HG03064 (cell line): ENCODE results near the gene GOLGA2.
"Not testable (repeated sequence)": the region's sequence is repeated elsewhere in the genome, so short reads cannot be mapped to it uniquely, and the experiment has no call there.

Experiments
- ATAC-seq: cut with Tn5 transposase; IDR thresholded peaks from one replicate; pipeline ENCODE4 v1.9.1; 2021; ENCODE audit warnings: low read depth; ENCODE audit not compliant: unreplicated experiment

Gene GOLGA2

GRCh38 chr9:128296340-128297220 is 20.8 kb upstream of the GOLGA2 start:
- ATAC-seq, result no peak

DNA sequence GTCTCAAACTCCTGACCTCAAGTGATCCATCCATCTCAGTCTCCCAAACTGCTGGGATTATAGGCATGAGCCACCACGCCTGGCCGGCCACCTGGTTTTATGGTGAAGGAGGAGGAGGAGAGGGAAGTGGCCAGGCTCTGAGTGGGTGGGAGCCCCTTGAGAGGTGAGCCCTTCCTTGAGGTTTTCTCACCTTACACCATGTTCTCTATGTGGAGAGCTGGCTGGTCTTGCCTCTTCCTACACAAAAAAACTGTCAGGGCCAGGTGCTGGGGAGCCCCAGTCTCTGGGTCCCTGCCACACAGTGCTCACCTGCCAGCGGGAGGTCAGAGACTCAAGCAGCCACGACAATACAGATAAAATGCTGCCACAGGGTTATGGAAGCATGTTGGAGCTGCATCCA is 18.3 kb upstream of the GOLGA2 start:
- no peak for ATAC-seq

- no peak for ATAC-seq
These were observed 17.3 kb upstream of the GOLGA2 start for GRCh38 chr9:128293091-128293490.

- no peak for ATAC-seq
These were observed 16.2 kb upstream of the GOLGA2 start for GRCh38 chr9:128292009-128292408.

- ATAC-seq, result no peak
These were observed 12.6 kb upstream of the GOLGA2 start for GRCh38 chr9:128288273-128289004.

DNA sequence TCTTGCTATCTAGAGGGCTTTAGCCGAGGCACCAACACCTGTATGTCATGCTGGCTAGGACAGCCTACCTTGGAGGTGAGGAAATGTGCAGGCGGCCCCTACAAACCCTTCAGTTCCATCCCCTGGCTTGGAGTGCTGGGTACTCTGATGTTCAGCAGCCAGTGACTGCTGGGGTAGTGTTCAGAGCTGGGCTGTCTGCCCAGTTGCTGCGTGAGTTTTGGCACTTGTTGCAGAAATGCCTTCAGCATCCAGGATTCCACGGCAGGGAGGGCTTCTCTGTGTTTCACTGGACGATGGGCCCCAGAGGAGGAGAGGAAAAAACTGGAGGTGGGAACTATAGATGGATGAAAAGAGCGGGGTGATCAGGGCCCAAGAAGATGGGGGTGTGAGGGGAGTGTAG is 10.6 kb upstream of the GOLGA2 start:
- ATAC-seq, result no peak

DNA sequence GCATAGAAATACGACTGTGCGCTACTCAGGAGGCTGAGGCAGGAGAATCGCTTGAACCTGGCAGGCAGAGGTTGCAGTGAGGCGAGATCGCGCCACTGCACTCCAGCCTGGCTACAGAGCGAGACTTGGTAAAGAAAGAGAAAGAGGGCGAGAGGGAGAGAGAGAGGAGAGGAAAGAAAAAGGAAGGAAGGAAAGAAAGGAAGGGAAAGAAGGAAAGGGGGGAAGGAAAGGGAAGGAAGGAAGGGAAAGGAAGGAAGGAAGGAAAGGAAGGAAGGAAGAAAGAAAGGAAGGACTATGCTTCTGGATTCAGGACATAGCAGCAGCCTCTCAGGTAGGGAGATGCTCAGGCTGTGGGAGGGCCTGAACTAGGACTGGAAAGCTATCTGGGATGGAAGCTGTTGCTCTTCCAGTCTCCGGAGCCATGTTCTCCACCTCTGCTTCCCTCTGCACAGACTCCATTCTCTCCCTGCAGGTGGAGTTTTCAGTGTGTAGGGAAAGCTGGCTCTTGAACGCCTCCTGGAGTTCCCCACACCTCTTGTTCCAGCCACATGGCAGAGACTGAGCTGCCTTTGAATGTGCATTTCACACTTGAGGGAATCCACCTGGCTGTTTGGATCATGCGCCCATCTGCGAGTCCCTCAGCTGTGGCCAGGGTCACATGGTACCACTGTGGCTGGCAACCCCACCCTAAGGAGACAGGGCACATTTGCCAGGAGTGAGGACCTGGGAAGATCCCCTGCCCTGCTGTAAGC is 9.4 kb upstream of the GOLGA2 start:
- ATAC-seq, result no peak

DNA sequence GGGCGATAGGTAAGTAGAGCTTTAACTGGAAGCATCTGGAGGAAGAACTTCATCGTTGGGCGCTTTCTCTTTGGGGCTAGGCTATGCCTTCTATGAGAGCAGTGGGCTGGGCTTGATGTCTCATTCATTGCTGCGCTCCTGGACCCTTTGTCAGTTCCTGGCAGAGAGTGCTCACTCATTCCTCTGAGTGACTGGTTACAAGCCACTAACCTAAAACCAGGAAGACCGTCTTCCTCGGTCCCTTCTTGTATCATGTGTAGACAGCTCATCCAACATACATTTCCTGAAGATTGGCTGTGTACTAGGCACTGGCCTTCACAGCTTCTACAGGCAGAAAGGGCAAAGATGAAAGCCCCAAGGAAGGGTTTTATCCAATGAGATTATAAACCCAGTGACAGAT is 6.7 kb upstream of the GOLGA2 start:
- no peak for ATAC-seq

DNA sequence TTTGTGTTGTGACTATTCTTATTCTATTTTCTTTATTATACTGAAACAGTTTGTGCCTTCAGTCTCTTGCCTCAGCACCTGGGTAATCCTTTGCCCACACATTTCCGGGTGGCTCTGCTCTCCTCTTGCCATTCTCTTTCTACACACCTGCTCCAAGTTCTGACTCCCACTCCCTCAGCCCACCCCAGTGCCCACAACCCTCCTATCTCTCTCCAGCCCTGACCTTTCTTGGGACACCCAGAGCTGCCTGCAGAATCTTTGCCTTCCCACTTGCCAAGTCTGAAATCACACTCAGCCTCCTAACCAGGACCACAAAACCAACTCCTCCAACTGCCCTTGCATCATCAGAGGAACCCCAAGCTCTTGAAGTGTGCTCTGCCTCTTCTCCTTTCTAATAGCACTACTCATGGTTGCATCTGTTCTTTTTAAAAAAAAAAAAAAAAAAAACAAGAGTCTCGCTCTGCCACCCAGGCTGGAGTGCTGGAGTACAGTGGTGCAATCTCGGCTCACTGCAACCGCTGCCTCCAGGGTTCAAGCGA is 4.3 kb upstream of the GOLGA2 start:
- ATAC-seq, result no peak

DNA sequence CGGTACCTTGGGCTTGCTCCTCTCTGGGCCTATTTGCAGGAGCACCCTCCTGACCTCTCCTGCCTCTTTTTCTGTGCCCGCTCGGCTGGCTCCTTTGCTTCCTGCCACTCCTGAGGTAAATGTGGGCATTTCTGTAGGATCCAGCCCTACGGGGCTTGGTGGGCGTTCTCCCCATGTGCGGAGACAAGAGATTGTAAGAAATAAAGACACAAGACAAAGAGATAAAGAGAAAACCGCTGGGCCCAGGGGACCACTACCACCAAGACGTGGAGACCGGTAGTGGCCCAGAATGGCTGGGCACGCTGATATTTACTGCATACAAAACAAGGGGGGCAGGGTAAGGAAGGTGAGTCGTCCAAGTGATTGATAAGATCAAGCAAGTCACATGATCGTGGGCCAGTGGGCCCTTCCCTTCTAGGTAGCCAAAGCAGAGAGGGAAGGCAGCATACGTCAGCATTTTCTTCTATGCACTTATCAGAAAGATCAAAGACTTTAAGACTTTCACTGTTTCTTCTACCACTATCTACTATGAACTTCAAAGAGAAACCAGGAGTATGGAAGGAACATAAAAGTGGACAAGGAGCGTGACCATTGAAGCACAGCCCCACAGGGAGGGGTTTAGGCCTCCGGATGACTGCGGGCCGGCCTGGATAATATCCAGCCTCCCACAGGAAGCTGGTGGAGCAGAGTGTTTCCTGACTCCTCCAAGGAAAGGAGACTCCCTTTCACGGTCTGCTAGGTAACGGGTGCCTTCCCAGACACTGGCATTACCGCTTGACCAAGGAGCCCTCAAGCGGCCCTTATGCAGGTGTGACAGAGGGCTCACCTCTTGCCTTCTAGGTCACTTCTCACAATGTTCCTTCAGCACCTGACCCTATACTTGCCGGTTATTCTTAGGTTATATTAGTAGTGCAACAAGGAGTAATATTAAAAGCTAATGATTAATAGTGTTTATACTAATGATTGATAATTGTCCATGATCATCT is 3.6 kb upstream of the GOLGA2 start:
- ATAC-seq, result not testable (repeated sequence)

- no peak for ATAC-seq
These were observed 915 bp upstream of the GOLGA2 start for GRCh38 chr9:128276574-128277270.

- ATAC-seq, result peak; percentile 96
These were observed 284 bp upstream of the GOLGA2 start, which contains the start of gene SWI5 for GRCh38 chr9:128276008-128276573. TSS of gene SWI5 (plus strand) at chr9:128276276.

- ATAC-seq, result no peak
These were observed 1.6 kb downstream of the GOLGA2 start for GRCh38 chr9:128274245-128274644.

- no peak for ATAC-seq
These were observed 4.3 kb downstream of the GOLGA2 start for GRCh38 chr9:128271512-128271911.

- ATAC-seq, result no peak
These were observed 4.7 kb downstream of the GOLGA2 start for GRCh38 chr9:128271112-128271511.

- no peak for ATAC-seq
These were observed 8.8 kb downstream of the GOLGA2 start for GRCh38 chr9:128266868-128267590.

GRCh38 chr9:128265348-128265847 is 10.4 kb downstream of the GOLGA2 start:
- no peak for ATAC-seq

DNA sequence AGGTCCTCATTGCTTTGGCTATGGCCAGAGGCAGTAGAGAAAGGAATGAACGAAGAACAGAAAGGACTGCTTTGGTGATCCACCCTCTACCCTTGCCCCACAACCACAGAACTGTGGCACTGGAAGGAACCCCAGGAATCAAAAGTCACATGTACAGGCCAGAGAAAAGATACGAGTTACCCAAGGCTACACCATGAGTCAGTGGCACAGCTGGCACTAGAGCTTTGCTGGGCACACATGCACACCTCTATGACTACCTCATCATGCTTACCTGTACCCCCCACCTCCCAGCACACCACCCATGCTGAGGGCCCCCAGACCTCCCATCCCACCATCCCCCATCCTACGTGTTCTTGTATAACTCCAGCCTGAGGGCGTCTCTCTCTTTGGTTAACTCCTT is 13.1 kb downstream of the GOLGA2 start:
- ATAC-seq, result no peak
